HEK293 (cell line): ENCODE measurements around the gene BID.

ENCODE experiments used
- CTCF ChIA-PET: fragments of 350-600 bp; formaldehyde crosslinking; extraction: SDS; loops from one replicate; lab custom pipeline; 2021; ENCODE audit warnings: antibody characterized with exemption; lab: Yijun Ruan, JAX
- POLR2A ChIA-PET: fragments of 300-600 bp; formaldehyde crosslinking; extraction: SDS; loops from one replicate; lab custom pipeline; 2020; ENCODE audit warnings: antibody characterized with exemption, inconsistent platforms; lab: Yijun Ruan, JAX
- H3K27ac ChIP-seq: fragments of 200-500 bp; sonication (Bioruptor generic); 2 replicates; pipeline ENCODE4 v1.5.1; 2014; ENCODE audit warnings: low read depth, low read length, control low read depth, inconsistent platforms; ENCODE audit errors: extremely low read depth
- H3K36me3 ChIP-seq, 2 experiments: fragments of 200-500 bp in 1 of 2; sonication (Bioruptor generic) in 1 of 2; 1 replicate in 1 of 2; 2 replicates in 1 of 2; pipeline ENCODE4 v1.5.1; 2014 to 2017; ENCODE audit warnings: inconsistent platforms in 2 of 2, low read length in 2 of 2; ENCODE audit not compliant: control insufficient read depth in 2 of 2, insufficient read depth in 1 of 2
- H3K4me1 ChIP-seq: fragments of 200-500 bp; sonication (Bioruptor generic); 2 replicates; pipeline ENCODE4 v1.5.1; 2014; ENCODE audit warnings: mild to moderate bottlenecking, low read length, inconsistent platforms; ENCODE audit not compliant: control insufficient read depth, insufficient read depth
- H3K4me3 ChIP-seq: 2 replicates; pipeline ENCODE4 v1.5.1; 2011; ENCODE audit warnings: low read depth, mild to moderate bottlenecking, control low read depth, low read length, moderate library complexity
- H3K9me3 ChIP-seq: fragments of 200-500 bp; sonication (Bioruptor generic); 2 replicates; pipeline ENCODE4 v1.5.1; 2014; ENCODE audit warnings: low read depth, low read length, inconsistent platforms; ENCODE audit not compliant: control insufficient read depth, insufficient read depth
- ELK4 ChIP-seq: IDR thresholded peaks from 2 replicates; pipeline ENCODE4 v1.6.1; 2011; ENCODE audit warnings: mild to moderate bottlenecking, low read depth, low read length, borderline replicate concordance
- HOXD13 ChIP-seq: sonication (generic); formaldehyde crosslinking; IDR thresholded peaks from 2 replicates; pipeline ENCODE4 v1.8.0; 2022; ENCODE audit warnings: missing genetic modification reagents, borderline replicate concordance
- PRDM1 ChIP-seq: fragments of 450-650 bp; formaldehyde crosslinking; IDR thresholded peaks from 2 replicates; pipeline ENCODE4; 2016; ENCODE audit warnings: missing biosample characterization, missing genetic modification characterization
- PRDM6 ChIP-seq: fragments of 450-650 bp; formaldehyde crosslinking; IDR thresholded peaks from 2 replicates; pipeline ENCODE4 v1.5.1; 2017; ENCODE audit warnings: missing biosample characterization, missing genetic modification characterization
- ZBTB10 ChIP-seq: fragments of 450-650 bp; formaldehyde crosslinking; IDR thresholded peaks from 2 replicates; pipeline ENCODE4 v1.5.1; 2016; ENCODE audit warnings: missing biosample characterization, missing genetic modification characterization
- ZBTB20 ChIP-seq: fragments of 450-650 bp; formaldehyde crosslinking; IDR thresholded peaks from 2 replicates; pipeline ENCODE4 v1.5.1; 2016; ENCODE audit warnings: missing biosample characterization, missing genetic modification characterization
- ZNF133 ChIP-seq: fragments of 450-650 bp; formaldehyde crosslinking; IDR thresholded peaks from 2 replicates; pipeline ENCODE4 v1.5.1; 2016; ENCODE audit warnings: missing biosample characterization, missing genetic modification characterization
- ZNF239 ChIP-seq: fragments of 450-650 bp; formaldehyde crosslinking; IDR thresholded peaks from 2 replicates; pipeline ENCODE4 v1.5.1; 2016; ENCODE audit warnings: missing biosample characterization, missing genetic modification characterization
- ZNF302 ChIP-seq: fragments of 450-650 bp; formaldehyde crosslinking; IDR thresholded peaks from 2 replicates; pipeline ENCODE4 v1.5.1; 2016; ENCODE audit warnings: missing biosample characterization, missing genetic modification characterization, low read depth
- ZNF341 ChIP-seq: fragments of 450-650 bp; formaldehyde crosslinking; IDR thresholded peaks from 2 replicates; pipeline ENCODE4; 2016; ENCODE audit warnings: low read depth, missing biosample characterization, missing genetic modification characterization
- ZNF350 ChIP-seq: fragments of 450-650 bp; formaldehyde crosslinking; IDR thresholded peaks from 2 replicates; pipeline ENCODE4 v1.5.0; 2017; ENCODE audit warnings: missing biosample characterization, mild to moderate bottlenecking, missing genetic modification characterization
- ZNF354C ChIP-seq: fragments of 450-650 bp; formaldehyde crosslinking; IDR thresholded peaks from 2 replicates; pipeline ENCODE4 v1.5.1; 2016; ENCODE audit warnings: missing biosample characterization, missing genetic modification characterization, low read depth, borderline replicate concordance
- ZNF404 ChIP-seq: fragments of 450-650 bp; formaldehyde crosslinking; IDR thresholded peaks from 2 replicates; pipeline ENCODE4 v1.5.1; 2017; ENCODE audit warnings: missing biosample characterization, missing genetic modification characterization
- ZNF473 ChIP-seq: fragments of 450-650 bp; formaldehyde crosslinking; IDR thresholded peaks from 2 replicates; pipeline ENCODE4 v1.5.1; 2017; ENCODE audit warnings: missing biosample characterization, missing genetic modification characterization
- ZNF501 ChIP-seq: fragments of 450-650 bp; formaldehyde crosslinking; IDR thresholded peaks from 2 replicates; pipeline ENCODE4 v1.5.1; 2016; ENCODE audit warnings: missing biosample characterization, missing genetic modification characterization
- ZNF518A ChIP-seq: fragments of 450-650 bp; formaldehyde crosslinking; conservative IDR thresholded peaks from 2 replicates; pipeline ENCODE4 v1.5.1; 2016; ENCODE audit warnings: low read depth, missing biosample characterization, missing genetic modification characterization
- ZNF639 ChIP-seq: fragments of 450-650 bp; formaldehyde crosslinking; IDR thresholded peaks from 2 replicates; pipeline ENCODE4 v1.5.1; 2016; ENCODE audit warnings: missing biosample characterization, missing genetic modification characterization
- ZNF692 ChIP-seq: fragments of 450-650 bp; formaldehyde crosslinking; IDR thresholded peaks from 2 replicates; pipeline ENCODE4 v1.5.1; 2016; ENCODE audit warnings: missing biosample characterization, missing genetic modification characterization
- ZSCAN23 ChIP-seq: fragments of 450-650 bp; formaldehyde crosslinking; IDR thresholded peaks from 2 replicates; pipeline ENCODE4 v1.5.1; 2016; ENCODE audit warnings: missing biosample characterization, missing genetic modification characterization

The BID gene

GRCh38 chr22:17710023-17710422 lies 64.2 kb downstream of the BID start (continued):
- TF ChIP-seq ZNF692 (tag by site-specific recombination) (no peak), ZNF404 (tag by site-specific recombination) (no peak), ZNF133 (tag by site-specific recombination) (no peak), ZNF354C (tag by site-specific recombination) (no peak), PRDM1 (no peak)

GRCh38 chr22:17707526-17707925 lies 66.7 kb downstream of the BID start:
- peaks cover 14% of the 10 kb centered on the region; the same call in 1 of the 2 replicates for H3K4me1 ChIP-seq
- no peak overlapping the region for H3K27ac ChIP-seq
- ChIA-PET CTCF (interaction anchor here (1.1 to 1.2 kb wide), 2 partner anchors 35 kb away, joined by 3 read pairs; no protein-coding TSS in a partner anchor), POLR2A (no interaction called here)
- peaks cover 5 to 8% of the 10 kb centered on the region in 2 experiments; a peak in 2 of 3 replicates for H3K36me3 ChIP-seq
- H3K9me3 ChIP-seq, result no peaks in the 10 kb centered on the region
- no peak overlapping the region for H3K4me3 ChIP-seq
- TF ChIP-seq PRDM6 (tag by site-specific recombination) (0 out of 2 replicates have a peak, but pooled peaks have one; percentile 12), ZNF350 (no peak)

- H3K4me1 ChIP-seq, result peaks cover 14% of the 10 kb centered on the region; the same call in 1 of the 2 replicates
- ChIA-PET POLR2A (interaction anchor here (1.4 kb wide), 1 partner anchor 68 kb away, joined by 3 read pairs; the partner anchor contains the start of gene BCL2L13), CTCF (interaction anchor here (1.1 kb wide), 2 partner anchors 35 to 535 kb away, joined by 3 read pairs; no protein-coding TSS in a partner anchor)
- no peaks in the 10 kb centered on the region for H3K9me3 ChIP-seq
- H3K27ac ChIP-seq, result no peak overlapping the region
- peaks cover 5 to 12% of the 10 kb centered on the region in 2 experiments for H3K36me3 ChIP-seq
- H3K4me3 ChIP-seq, result no peak overlapping the region
- TF ChIP-seq ZNF302 (tag by site-specific recombination) (no peak), ZNF501 (tag by site-specific recombination) (no peak), ZNF639 (tag by site-specific recombination) (no peak), ZNF518A (no peak), ZNF341 (no peak), PRDM1 (no peak), ZBTB10 (tag by site-specific recombination) (no peak), ZNF239 (tag by site-specific recombination) (no peak), ZSCAN23 (no peak), ZBTB20 (tag by site-specific recombination) (no peak), ZNF473 (tag by site-specific recombination) (no peak), HOXD13 (CRISPR knock-in tag) (no peak), ELK4 (no peak)
Measured at GRCh38 chr22:17706947-17707346, 67.3 kb downstream of the BID start.
